HEK293 (cell line): ENCODE results near the gene NOL4L.

ENCODE experiments used
- CTCF ChIA-PET: fragments of 350-600 bp; formaldehyde crosslinking; extraction: SDS; loops from one replicate; lab custom pipeline; 2021; ENCODE audit warnings: antibody characterized with exemption; lab: Yijun Ruan, JAX
- POLR2A ChIA-PET: fragments of 300-600 bp; formaldehyde crosslinking; extraction: SDS; loops from one replicate; lab custom pipeline; 2020; ENCODE audit warnings: antibody characterized with exemption, inconsistent platforms; lab: Yijun Ruan, JAX
- H3K27ac ChIP-seq: fragments of 200-500 bp; sonication (Bioruptor generic); 2 replicates; pipeline ENCODE4 v1.5.1; 2014; ENCODE audit warnings: low read depth, low read length, control low read depth, inconsistent platforms; ENCODE audit errors: extremely low read depth
- H3K36me3 ChIP-seq, 2 experiments: fragments of 200-500 bp in 1 of 2; sonication (Bioruptor generic) in 1 of 2; 1 replicate in 1 of 2; 2 replicates in 1 of 2; pipeline ENCODE4 v1.5.1; 2014 to 2017; ENCODE audit warnings: inconsistent platforms in 2 of 2, low read length in 2 of 2; ENCODE audit not compliant: control insufficient read depth in 2 of 2, insufficient read depth in 1 of 2
- H3K4me1 ChIP-seq: fragments of 200-500 bp; sonication (Bioruptor generic); 2 replicates; pipeline ENCODE4 v1.5.1; 2014; ENCODE audit warnings: mild to moderate bottlenecking, low read length, inconsistent platforms; ENCODE audit not compliant: control insufficient read depth, insufficient read depth
- H3K4me3 ChIP-seq: 2 replicates; pipeline ENCODE4 v1.5.1; 2011; ENCODE audit warnings: low read depth, mild to moderate bottlenecking, control low read depth, low read length, moderate library complexity
- H3K9me3 ChIP-seq: fragments of 200-500 bp; sonication (Bioruptor generic); 2 replicates; pipeline ENCODE4 v1.5.1; 2014; ENCODE audit warnings: low read depth, low read length, inconsistent platforms; ENCODE audit not compliant: control insufficient read depth, insufficient read depth
- GLI4 ChIP-seq: fragments of 450-650 bp; formaldehyde crosslinking; IDR thresholded peaks from 2 replicates; pipeline ENCODE4 v1.5.1; 2016; ENCODE audit warnings: missing biosample characterization, missing genetic modification characterization
- PATZ1 ChIP-seq: fragments of 450-650 bp; formaldehyde crosslinking; IDR thresholded peaks from 2 replicates; pipeline ENCODE4 v1.5.1; 2016; ENCODE audit warnings: missing biosample characterization, missing genetic modification characterization
- PRDM10 ChIP-seq: fragments of 450-650 bp; formaldehyde crosslinking; IDR thresholded peaks from 2 replicates; pipeline ENCODE4 v1.5.1; 2016; ENCODE audit warnings: missing biosample characterization, missing genetic modification characterization
- WT1 ChIP-seq: fragments of 450-650 bp; formaldehyde crosslinking; IDR thresholded peaks from 2 replicates; pipeline ENCODE4 v1.5.1; 2016; ENCODE audit warnings: missing biosample characterization, missing genetic modification characterization
- YY2 ChIP-seq: fragments of 450-650 bp; formaldehyde crosslinking; IDR thresholded peaks from 2 replicates; pipeline ENCODE4 v1.5.1; 2016; ENCODE audit warnings: missing biosample characterization, missing genetic modification characterization
- ZBTB1 ChIP-seq: fragments of 450-650 bp; formaldehyde crosslinking; IDR thresholded peaks from 2 replicates; pipeline ENCODE4 v1.5.1; 2016; ENCODE audit warnings: missing biosample characterization, missing genetic modification characterization
- ZNF146 ChIP-seq: fragments of 450-650 bp; formaldehyde crosslinking; IDR thresholded peaks from 2 replicates; pipeline ENCODE4 v1.5.1; 2016; ENCODE audit warnings: missing biosample characterization, missing genetic modification characterization
- ZNF148 ChIP-seq: fragments of 450-650 bp; formaldehyde crosslinking; IDR thresholded peaks from 2 replicates; pipeline ENCODE4 v1.5.0; 2017; ENCODE audit warnings: missing biosample characterization, missing genetic modification characterization, borderline replicate concordance
- ZNF175 ChIP-seq: fragments of 450-650 bp; formaldehyde crosslinking; IDR thresholded peaks from 2 replicates; pipeline ENCODE4 v1.5.1; 2016; ENCODE audit warnings: missing biosample characterization, missing genetic modification characterization
- ZNF24 ChIP-seq: fragments of 450-650 bp; formaldehyde crosslinking; IDR thresholded peaks from 2 replicates; pipeline ENCODE4 v1.5.1; 2016; ENCODE audit warnings: missing biosample characterization, missing genetic modification characterization
- ZNF280D ChIP-seq: fragments of 450-650 bp; formaldehyde crosslinking; IDR thresholded peaks from 2 replicates; pipeline ENCODE4 v1.5.1; 2016; ENCODE audit warnings: missing biosample characterization, missing genetic modification characterization
- ZNF404 ChIP-seq: fragments of 450-650 bp; formaldehyde crosslinking; IDR thresholded peaks from 2 replicates; pipeline ENCODE4 v1.5.1; 2017; ENCODE audit warnings: missing biosample characterization, missing genetic modification characterization
- ZNF473 ChIP-seq: fragments of 450-650 bp; formaldehyde crosslinking; IDR thresholded peaks from 2 replicates; pipeline ENCODE4 v1.5.1; 2017; ENCODE audit warnings: missing biosample characterization, missing genetic modification characterization
- ZNF510 ChIP-seq: fragments of 450-650 bp; formaldehyde crosslinking; IDR thresholded peaks from 2 replicates; pipeline ENCODE4 v1.5.1; 2018; ENCODE audit warnings: mild to moderate bottlenecking, missing genetic modification characterization, missing biosample characterization; ENCODE audit not compliant: insufficient replicate concordance
- ZNF513 ChIP-seq: fragments of 450-650 bp; IDR thresholded peaks from 2 replicates; pipeline ENCODE4 v1.5.1; 2018; ENCODE audit warnings: missing biosample characterization, missing genetic modification characterization
- ZNF530 ChIP-seq: fragments of 450-650 bp; formaldehyde crosslinking; IDR thresholded peaks from 2 replicates; pipeline ENCODE4 v1.5.1; 2016; ENCODE audit warnings: low read depth, missing biosample characterization, missing genetic modification characterization
- ZSCAN16 ChIP-seq: fragments of 450-650 bp; formaldehyde crosslinking; IDR thresholded peaks from 2 replicates; pipeline ENCODE4 v1.5.1; 2016; ENCODE audit warnings: missing biosample characterization, missing genetic modification characterization
- ZSCAN18 ChIP-seq: fragments of 450-650 bp; formaldehyde crosslinking; IDR thresholded peaks from 2 replicates; pipeline ENCODE4 v1.5.1; 2016; ENCODE audit warnings: missing biosample characterization, missing genetic modification characterization

Gene NOL4L

GRCh38 chr20:32508775-32509119 lies 76.4 kb downstream of the NOL4L start (continued):
- no peak for TF ChIP-seq PRDM10 (tag by site-specific recombination)
- no peak for TF ChIP-seq ZNF280D (tag by site-specific recombination)
- no peak for TF ChIP-seq WT1 (tag by site-specific recombination)
- no peak for TF ChIP-seq ZNF530 (tag by site-specific recombination)
- TF ChIP-seq ZNF513 (tag by site-specific recombination), result no peak
- no peak for TF ChIP-seq ZNF510 (tag by site-specific recombination)
- no peak for TF ChIP-seq ZNF146 (tag by site-specific recombination)

- Histone ChIP-seq H3K4me1 (no peaks in the 10 kb centered on the region; the same call in none of the 2 replicates), H3K4me3 (no peak overlapping the region), H3K27ac (no peak overlapping the region), H3K9me3 (no peaks in the 10 kb centered on the region)
- CTCF ChIA-PET, result interaction anchor here (0.6 to 2.5 kb wide), 4 partner anchors 11 to 690 kb away, joined by 3 to 11 read pairs (median 4); no protein-coding TSS in a partner anchor
- TF ChIP-seq ZNF404 (no peak), PATZ1 (no peak), GLI4 (tag by site-specific recombination) (no peak), ZSCAN16 (tag by site-specific recombination) (no peak)
- TF ChIP-seq, all 188 proteins: peak for 0
- POLR2A ChIA-PET, result no interaction called here
- no peaks in the 10 kb centered on the region for H3K36me3 ChIP-seq
These were observed 76.9 kb downstream of the NOL4L start for GRCh38 chr20:32507998-32508774.

GRCh38 chr20:32506721-32507120 lies 78.4 kb downstream of the NOL4L start:
- POLR2A ChIA-PET, result no interaction called here
- CTCF ChIA-PET, result interaction anchor here (0.6 to 0.9 kb wide), 3 partner anchors 16 to 146 kb away, joined by 3 to 6 read pairs (median 4); no protein-coding TSS in a partner anchor
- TF ChIP-seq YY2, result no peak
- TF ChIP-seq ZNF175 (tag by site-specific recombination), result no peak
- TF ChIP-seq ZNF473 (tag by site-specific recombination), result no peak
- no peak for TF ChIP-seq ZSCAN18 (tag by site-specific recombination)
- TF ChIP-seq ZNF24, result no peak
- no peak for TF ChIP-seq ZBTB1
- TF ChIP-seq ZNF148 (tag by site-specific recombination), result no peak

More at GRCh38 chr20:32506721-32507120, 78.4 kb downstream of the NOL4L start:
- no peaks in the 10 kb centered on the region for H3K36me3 ChIP-seq
- H3K4me1 ChIP-seq, result no peaks in the 10 kb centered on the region; the same call in none of the 2 replicates
- no peak overlapping the region for H3K27ac ChIP-seq
- H3K9me3 ChIP-seq, result no peaks in the 10 kb centered on the region
- no peak overlapping the region for H3K4me3 ChIP-seq
